ENCODE results near the gene ACTG2. TPM values are rescaled to one million over a fixed set of nuclear protein-coding genes. Genes with fewer than 3 reads are reported as not detected.

The ACTG2 gene
- polyA plus RNA-seq, 3 donors, result not detected

- 82% methylated on average over 6 of the region's 6 CpGs for WGBS (ENCODE audit: insufficient coverage)
- no peaks in the 10 kb centered on the region for H3K36me3 ChIP-seq (replicated peaks in 1 of 2; ENCODE audit: control insufficient read depth in 1 of 2, insufficient read depth in 2 of 2, low read length in 2 of 2)
- intact Hi-C loops (cut with micrococcal nuclease), result no loop called here
- Mint-ChIP-seq H3K36me3 (no peaks in the 10 kb centered on the region), H3K27ac (no peak overlapping the region), H3K27me3 (ENCODE audit: low read depth in 3 of 3) (peaks cover 0 to 2% (median 2%) of the 10 kb centered on the region in 3 donors), H3K4me1 (peaks cover 19% of the 10 kb centered on the region), H3K4me3 (no peak overlapping the region), H3K9me3 (no peaks in the 10 kb centered on the region)
- H2AFZ ChIP-seq (ENCODE audit: insufficient read depth, low read depth, low read length, poor library complexity, severe bottlenecking), result no peak overlapping the region
- H4K20me1 ChIP-seq (ENCODE audit: insufficient read depth, low read length), result no peaks in the 10 kb centered on the region
- H3K4me2 ChIP-seq (replicated peaks; ENCODE audit: extremely low read depth, low read length, poor library complexity, severe bottlenecking), result no peak overlapping the region
- H3K4me3 ChIP-seq (replicated peaks in 1 of 3; ENCODE audit: low read depth in 2 of 3, low read length in 3 of 3), result no peak overlapping the region
- no peak for DNase-seq
- H3K9me3 ChIP-seq (replicated peaks in 1 of 2; ENCODE audit: control insufficient read depth in 1 of 2, insufficient read depth in 1 of 2, low read length in 2 of 2), result no peaks in the 10 kb centered on the region
- no peaks in the 10 kb centered on the region for H3K27me3 ChIP-seq (ENCODE audit: control insufficient read depth in 2 of 2, insufficient read depth in 2 of 2, low read length in 2 of 2)
- H3K79me2 ChIP-seq (ENCODE audit: insufficient read depth, low read length), result no peaks in the 10 kb centered on the region
- no peak overlapping the region for H3K9ac ChIP-seq (ENCODE audit: insufficient read depth, low read length, poor library complexity, severe bottlenecking)
- TF ChIP-seq CTCF (IDR thresholded peaks at IDR 0.05), result no peak
- H3K27ac ChIP-seq (ENCODE audit: low read depth in 1 of 2, low read length in 2 of 2), result no peak overlapping the region
- peaks cover 6 to 10% of the 10 kb centered on the region in 2 donors for H3K4me1 ChIP-seq (ENCODE audit: control insufficient read depth in 1 of 2, insufficient read depth in 2 of 2, low read length in 2 of 2)
Measured at GRCh38 chr2:73894877-73895276, 2.1 kb downstream of the ACTG2 start.

GRCh38 chr2:73895473-73895872, 2.7 kb downstream of the ACTG2 start:
- no peaks in the 10 kb centered on the region for H3K9me3 Mint-ChIP-seq
- no peak overlapping the region for H3K9ac ChIP-seq (ENCODE audit: insufficient read depth, low read length, poor library complexity, severe bottlenecking)
- H3K9me3 ChIP-seq (replicated peaks in 1 of 2; ENCODE audit: control insufficient read depth in 1 of 2, insufficient read depth in 1 of 2, low read length in 2 of 2), result no peaks in the 10 kb centered on the region
- no peak for DNase-seq
- no peak overlapping the region for H3K4me3 Mint-ChIP-seq
- H3K27ac Mint-ChIP-seq, result no peak overlapping the region
- H3K4me1 Mint-ChIP-seq, result peaks cover 19% of the 10 kb centered on the region
- H3K27me3 Mint-ChIP-seq (ENCODE audit: low read depth in 3 of 3), result peaks cover 0 to 5% (median 2%) of the 10 kb centered on the region in 3 donors
- H3K27ac ChIP-seq (ENCODE audit: low read depth in 1 of 2, low read length in 2 of 2), result no peak overlapping the region
- H3K27me3 ChIP-seq (ENCODE audit: control insufficient read depth in 2 of 2, insufficient read depth in 2 of 2, low read length in 2 of 2), result no peaks in the 10 kb centered on the region
- 83% methylated on average over 1 of the region's 9 CpGs for WGBS (ENCODE audit: insufficient coverage)
- no peaks in the 10 kb centered on the region for H3K36me3 ChIP-seq (replicated peaks in 1 of 2; ENCODE audit: control insufficient read depth in 1 of 2, insufficient read depth in 2 of 2, low read length in 2 of 2)
- TF ChIP-seq CTCF (IDR thresholded peaks at IDR 0.05), result no peak
- H3K4me1 ChIP-seq (ENCODE audit: control insufficient read depth in 1 of 2, insufficient read depth in 2 of 2, low read length in 2 of 2), result peaks cover 6 to 10% of the 10 kb centered on the region in 2 donors
- no peaks in the 10 kb centered on the region for H3K36me3 Mint-ChIP-seq
- H3K79me2 ChIP-seq (ENCODE audit: insufficient read depth, low read length), result no peaks in the 10 kb centered on the region
- H3K4me3 ChIP-seq (replicated peaks in 1 of 3; ENCODE audit: low read depth in 2 of 3, low read length in 3 of 3), result no peak overlapping the region
- no peaks in the 10 kb centered on the region for H4K20me1 ChIP-seq (ENCODE audit: insufficient read depth, low read length)
- H3K4me2 ChIP-seq (replicated peaks; ENCODE audit: extremely low read depth, low read length, poor library complexity, severe bottlenecking), result no peak overlapping the region
- no peak overlapping the region for H2AFZ ChIP-seq (ENCODE audit: insufficient read depth, low read depth, low read length, poor library complexity, severe bottlenecking)
- intact Hi-C loops (cut with micrococcal nuclease), result no loop called here

Data from CD14-positive monocyte (primary cell).